ENCODE measurements around the gene USP48.
"Not testable (repeated sequence)": the region's sequence is repeated elsewhere in the genome, so short reads cannot be mapped to it uniquely, and the experiment has no call there.

The USP48 gene

DNA sequence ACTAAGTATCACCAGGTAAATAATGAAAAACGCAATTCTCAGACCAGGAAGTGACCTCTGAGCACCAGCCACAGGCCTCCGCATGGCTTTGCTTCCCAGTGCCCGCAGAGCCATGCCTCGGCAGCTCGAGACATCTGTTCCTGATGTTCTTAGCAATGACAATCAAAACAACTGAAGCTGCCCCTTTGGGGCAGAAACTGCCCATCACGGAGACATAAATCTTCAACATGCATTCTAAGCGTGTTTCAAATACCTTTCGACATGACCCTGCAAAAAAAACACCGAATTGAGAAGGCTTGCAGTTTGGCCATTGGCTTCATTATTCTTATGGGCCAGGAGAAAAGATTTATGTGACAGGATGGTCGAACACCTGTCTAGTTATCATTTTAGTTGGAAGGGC is 108.0 kb downstream of the USP48 start:
- TF ChIP-seq, protein P1, sequence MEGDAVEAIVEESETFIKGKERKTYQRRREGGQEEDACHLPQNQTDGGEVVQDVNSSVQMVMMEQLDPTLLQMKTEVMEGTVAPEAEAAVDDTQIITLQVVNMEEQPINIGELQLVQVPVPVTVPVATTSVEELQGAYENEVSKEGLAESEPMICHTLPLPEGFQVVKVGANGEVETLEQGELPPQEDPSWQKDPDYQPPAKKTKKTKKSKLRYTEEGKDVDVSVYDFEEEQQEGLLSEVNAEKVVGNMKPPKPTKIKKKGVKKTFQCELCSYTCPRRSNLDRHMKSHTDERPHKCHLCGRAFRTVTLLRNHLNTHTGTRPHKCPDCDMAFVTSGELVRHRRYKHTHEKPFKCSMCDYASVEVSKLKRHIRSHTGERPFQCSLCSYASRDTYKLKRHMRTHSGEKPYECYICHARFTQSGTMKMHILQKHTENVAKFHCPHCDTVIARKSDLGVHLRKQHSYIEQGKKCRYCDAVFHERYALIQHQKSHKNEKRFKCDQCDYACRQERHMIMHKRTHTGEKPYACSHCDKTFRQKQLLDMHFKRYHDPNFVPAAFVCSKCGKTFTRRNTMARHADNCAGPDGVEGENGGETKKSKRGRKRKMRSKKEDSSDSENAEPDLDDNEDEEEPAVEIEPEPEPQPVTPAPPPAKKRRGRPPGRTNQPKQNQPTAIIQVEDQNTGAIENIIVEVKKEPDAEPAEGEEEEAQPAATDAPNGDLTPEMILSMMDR (IDR thresholded peaks at IDR 0.05; ENCODE audit: low read depth, low read length) = no peak
- H3K27me3 ChIP-seq (ENCODE audit: insufficient read depth, low read depth, severe bottlenecking) = no peaks in the 10 kb centered on the region

GRCh38 chr1:21673853-21674252 is 109.1 kb downstream of the USP48 start:
- not testable (repeated sequence) for H3K9me3 ChIP-seq (ENCODE audit: severe bottlenecking); H3K27me3 ChIP-seq (ENCODE audit: insufficient read depth, low read depth, severe bottlenecking); H3K27ac ChIP-seq

More for the DNA sequence above, 108.0 kb downstream of the USP48 start:
- Histone ChIP-seq H3K9me3 (ENCODE audit: severe bottlenecking) (no peaks in the 10 kb centered on the region), H3K27ac (no peak overlapping the region), H3K36me3 (peaks cover 13% of the 10 kb centered on the region), H3K4me3 (ENCODE audit: low read depth, low read length) (no peak overlapping the region)
- no peak for DNase-seq

GRCh38 chr1:21673277-21673780 is 109.6 kb downstream of the USP48 start:
- TF ChIP-seq, protein P1 (IDR thresholded peaks at IDR 0.05; ENCODE audit: low read depth, low read length) = no peak

More at GRCh38 chr1:21673853-21674252, 109.1 kb downstream of the USP48 start:
- not testable (repeated sequence) for H3K4me3 ChIP-seq (ENCODE audit: low read depth, low read length); DNase-seq; H3K36me3 ChIP-seq

DNA sequence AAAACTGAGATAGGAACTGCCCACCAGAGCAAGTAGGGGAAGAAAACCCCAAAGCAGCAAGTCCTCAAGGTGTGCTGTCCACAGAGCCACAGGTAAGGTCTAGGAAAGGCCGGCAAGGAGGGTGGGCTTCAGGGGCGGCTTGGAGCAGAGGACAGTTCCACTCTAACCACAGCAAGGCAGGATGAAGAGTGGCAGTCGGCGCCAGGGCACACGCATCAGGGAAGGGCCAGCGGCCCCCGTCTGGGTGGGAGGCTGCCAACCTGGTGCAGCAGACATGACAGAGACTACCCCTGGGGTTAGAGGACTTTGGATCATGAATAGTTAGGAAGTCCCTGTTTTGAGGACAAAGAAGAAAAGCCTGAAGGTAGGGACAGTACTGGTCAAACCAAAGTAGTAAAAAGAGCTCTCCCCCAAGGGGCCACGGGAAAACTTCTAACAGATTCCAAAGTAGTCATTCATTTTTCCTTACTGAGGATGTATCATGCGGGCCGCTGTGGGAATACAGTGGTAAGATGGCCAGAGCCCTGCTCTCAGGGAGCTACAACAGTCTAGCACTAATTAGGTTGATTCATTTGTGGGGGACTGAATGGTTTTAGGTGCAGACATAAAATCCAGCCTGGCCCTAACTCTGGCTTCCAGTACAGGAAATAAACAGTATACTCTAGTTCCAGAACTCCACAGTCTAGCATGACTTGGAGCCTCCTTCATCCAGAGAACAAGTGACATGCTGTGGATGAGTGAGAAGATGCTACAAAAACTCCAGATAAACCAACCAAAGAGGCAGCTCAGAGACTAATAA is 110.3 kb downstream of the USP48 start:
- no peaks in the 10 kb centered on the region for H3K9me3 ChIP-seq (ENCODE audit: severe bottlenecking)
- TF ChIP-seq, protein P1 (IDR thresholded peaks at IDR 0.05; ENCODE audit: low read depth, low read length) = no peak
- no peak for DNase-seq
- no peak overlapping the region for H3K4me3 ChIP-seq (ENCODE audit: low read depth, low read length)
- H3K27ac ChIP-seq = no peak overlapping the region
- H3K27me3 ChIP-seq (ENCODE audit: insufficient read depth, low read depth, severe bottlenecking) = no peaks in the 10 kb centered on the region
- no peaks in the 10 kb centered on the region; the same call in none of the 2 replicates for H3K36me3 ChIP-seq

More at GRCh38 chr1:21673277-21673780, 109.6 kb downstream of the USP48 start:
- no peak overlapping the region for H3K4me3 ChIP-seq (ENCODE audit: low read depth, low read length)
- no peaks in the 10 kb centered on the region for H3K27me3 ChIP-seq (ENCODE audit: insufficient read depth, low read depth, severe bottlenecking)
- H3K27ac ChIP-seq = no peak overlapping the region
- H3K36me3 ChIP-seq = no peaks in the 10 kb centered on the region; the same call in none of the 2 replicates
- H3K9me3 ChIP-seq (ENCODE audit: severe bottlenecking) = no peaks in the 10 kb centered on the region
- DNase-seq = no peak

GRCh38 chr1:21671915-21672314 is 111.0 kb downstream of the USP48 start:
- H3K9me3 ChIP-seq (ENCODE audit: severe bottlenecking) = no peaks in the 10 kb centered on the region
- TF ChIP-seq, protein P1 (IDR thresholded peaks at IDR 0.05; ENCODE audit: low read depth, low read length) = no peak
- H3K4me3 ChIP-seq (ENCODE audit: low read depth, low read length) = no peak overlapping the region
- no peak for DNase-seq
- no peak overlapping the region for H3K27ac ChIP-seq
- H3K36me3 ChIP-seq = peaks cover 5% of the 10 kb centered on the region
- H3K27me3 ChIP-seq (ENCODE audit: insufficient read depth, low read depth, severe bottlenecking) = no peaks in the 10 kb centered on the region

DNA sequence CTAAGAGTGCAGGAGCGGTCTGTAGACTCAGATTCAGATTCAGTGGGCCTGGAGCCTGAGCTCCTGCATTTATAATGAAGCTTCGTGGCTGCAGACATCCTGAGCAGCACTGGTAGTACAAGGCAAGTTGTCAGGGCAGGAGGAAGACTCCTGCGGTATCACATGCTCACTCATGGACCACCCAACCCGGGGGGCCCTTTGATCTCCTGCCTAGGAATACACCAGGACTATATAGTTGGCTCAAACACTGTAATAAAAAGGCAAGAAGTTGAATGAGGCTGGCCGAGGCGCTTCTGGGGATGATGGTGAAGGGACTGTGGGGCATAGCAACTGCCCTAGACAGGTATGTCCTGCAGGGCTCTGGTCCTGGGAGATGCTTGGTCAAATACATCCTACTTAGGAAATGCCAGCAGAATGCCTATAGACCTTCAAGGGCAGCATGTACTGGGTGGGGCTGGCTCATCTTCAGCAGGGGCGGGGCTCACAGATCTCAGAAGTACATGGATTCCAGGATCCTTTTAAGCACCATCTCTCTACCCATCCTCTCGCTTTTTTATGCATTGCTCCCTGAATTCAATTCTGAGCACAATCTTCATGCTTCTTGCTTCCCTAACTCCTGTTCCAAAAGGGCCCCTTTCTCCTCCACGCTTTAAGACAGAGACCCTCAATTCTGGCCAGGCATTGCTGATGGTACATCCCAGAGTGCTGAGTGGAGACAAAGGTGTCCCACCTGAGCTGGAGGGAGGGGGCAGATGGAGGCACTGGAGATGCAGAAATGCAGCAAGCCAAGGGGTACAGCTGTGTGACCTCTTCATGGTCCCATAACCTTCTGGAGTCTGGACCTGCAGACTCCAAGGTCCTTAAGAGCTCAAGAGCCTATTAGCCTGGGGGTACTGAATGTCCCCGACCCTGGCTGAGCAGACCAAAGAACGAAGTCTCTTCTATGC is 111.7 kb downstream of the USP48 start:
- Histone ChIP-seq H3K27me3 (ENCODE audit: insufficient read depth, low read depth, severe bottlenecking) (no peaks in the 10 kb centered on the region), H3K4me3 (ENCODE audit: low read depth, low read length) (no peak overlapping the region), H3K36me3 (peaks cover 5% of the 10 kb centered on the region), H3K9me3 (ENCODE audit: severe bottlenecking) (no peaks in the 10 kb centered on the region), H3K27ac (no peak overlapping the region)
- TF ChIP-seq, protein P1 (IDR thresholded peaks at IDR 0.05; ENCODE audit: low read depth, low read length) = no peak
- DNase-seq = no peak
